Neural progenitor cell (in vitro differentiated cells): ENCODE results near the gene BRD2.

ENCODE experiments used
- CTCF ChIP-seq: fragments of 200-600 bp; sonication (generic); IDR thresholded peaks from 2 replicates; pipeline ENCODE4 v1.5.1; 2017; ENCODE audit warnings: antibody characterized with exemption, mild to moderate bottlenecking
- EZH2 ChIP-seq: fragments of 200-600 bp; sonication (generic); IDR thresholded peaks from 2 replicates; pipeline ENCODE4 v1.6.1; 2017; ENCODE audit warnings: antibody characterized with exemption, mild to moderate bottlenecking, moderate library complexity

- TF ChIP-seq EZH2: no peak
- TF ChIP-seq CTCF: no peak
These were observed 56.1 kb downstream of the BRD2 start for GRCh38 chr6:33024521-33024920.
